Epidermal melanocyte (primary cell): ENCODE measurements around the gene MEPCE.
"Not testable (repeated sequence)": the region's sequence is repeated elsewhere in the genome, so short reads cannot be mapped to it uniquely, and the experiment has no call there.

Experiments
- DNase-seq: peaks from one replicate; pipeline ENCODE4 v3.0.0; 2011; ENCODE audit warnings: low spot score; ENCODE audit not compliant: insufficient read length

MEPCE gene

GRCh38 chr7:100433592-100434296 lies 4.1 kb downstream of the MEPCE start:
- no peak for DNase-seq

- DNase-seq, result no peak
Measured at GRCh38 chr7:100434297-100435144, 4.9 kb downstream of the MEPCE start.

GRCh38 chr7:100435401-100436304 lies 6.0 kb downstream of the MEPCE start:
- DNase-seq, result no peak

- no peak for DNase-seq
Measured at GRCh38 chr7:100437150-100438100, 7.8 kb downstream of the MEPCE start.

GRCh38 chr7:100438172-100438571 lies 8.5 kb downstream of the MEPCE start:
- DNase-seq, result no peak

- not testable (repeated sequence) for DNase-seq
Measured at GRCh38 chr7:100438731-100439130, 9.1 kb downstream of the MEPCE start.

GRCh38 chr7:100439244-100439643 lies 9.6 kb downstream of the MEPCE start:
- DNase-seq, result not testable (repeated sequence)

GRCh38 chr7:100441641-100442535 lies 12.3 kb downstream of the MEPCE start:
- DNase-seq, result no peak

GRCh38 chr7:100443096-100443840 lies 13.6 kb downstream of the MEPCE start:
- no peak for DNase-seq

- DNase-seq, result no peak
Measured at GRCh38 chr7:100444311-100445278, 15.0 kb downstream of the MEPCE start.

- DNase-seq, result no peak
Measured at GRCh38 chr7:100446040-100446439, 16.4 kb downstream of the MEPCE start.

GRCh38 chr7:100447363-100447762 lies 17.7 kb downstream of the MEPCE start:
- DNase-seq, result not testable (repeated sequence)

- no peak for DNase-seq
Measured at GRCh38 chr7:100449190-100449795, 19.7 kb downstream of the MEPCE start.

- no peak for DNase-seq
Measured at GRCh38 chr7:100452513-100452912, 22.9 kb downstream of the MEPCE start.

- not testable (repeated sequence) for DNase-seq
Measured at GRCh38 chr7:100453854-100454253, 24.2 kb downstream of the MEPCE start.

GRCh38 chr7:100455206-100455605 lies 25.6 kb downstream of the MEPCE start:
- no peak for DNase-seq

- no peak for DNase-seq
Measured at GRCh38 chr7:100456562-100456961, 26.9 kb downstream of the MEPCE start.
